GM06990 (cell line): Measurements from ENCODE around the gene H2BK1.

Source experiments
- DNase-seq: peaks from one replicate; pipeline ENCODE4 v3.0.0-alpha.2; 2011; ENCODE audit not compliant: insufficient read length; ENCODE audit errors: extremely low read depth
- H3K27me3 ChIP-seq: replicated peaks from 2 replicates; pipeline ENCODE4 v1.6.0; 2011; ENCODE audit warnings: low read length; ENCODE audit not compliant: control insufficient read depth, insufficient read depth
- H3K36me3 ChIP-seq: 2 replicates; pipeline ENCODE4 v1.5.1; 2011; ENCODE audit warnings: low read length; ENCODE audit not compliant: control insufficient read depth, insufficient read depth
- H3K4me3 ChIP-seq: replicated peaks from 2 replicates; pipeline ENCODE4 v1.5.1; 2011; ENCODE audit warnings: low read depth, mild to moderate bottlenecking, control low read depth, low read length
- CTCF ChIP-seq: IDR thresholded peaks from 2 replicates; pipeline ENCODE4 v1.5.1; 2011; ENCODE audit warnings: low read length, control low read depth, mild to moderate bottlenecking, inconsistent platforms; ENCODE audit not compliant: insufficient read depth, poor library complexity, severe bottlenecking

Gene H2BK1

GRCh38 chr7:151211155-151211772 is 976 bp upstream of the H2BK1 start:
- H3K36me3 ChIP-seq, result peaks cover 21% of the 10 kb centered on the region
- H3K4me3 ChIP-seq, result no peak overlapping the region
- no peak for DNase-seq
- TF ChIP-seq CTCF, result no peak
- H3K27me3 ChIP-seq, result no peaks in the 10 kb centered on the region

GRCh38 chr7:151209588-151209987 is 700 bp downstream of the H2BK1 start:
- Histone ChIP-seq H3K36me3 (peaks cover 9% of the 10 kb centered on the region), H3K27me3 (no peaks in the 10 kb centered on the region), H3K4me3 (no peak overlapping the region)
- TF ChIP-seq CTCF, result no peak
- no peak for DNase-seq

GRCh38 chr7:151208253-151208862 is 1.9 kb downstream of the H2BK1 start:
- Histone ChIP-seq H3K4me3 (no peak overlapping the region), H3K27me3 (no peaks in the 10 kb centered on the region), H3K36me3 (peaks cover 2% of the 10 kb centered on the region)
- no peak for TF ChIP-seq CTCF
- no peak for DNase-seq

GRCh38 chr7:151207804-151208203 is 2.5 kb downstream of the H2BK1 start:
- no peak for DNase-seq
- H3K27me3 ChIP-seq, result no peaks in the 10 kb centered on the region
- H3K4me3 ChIP-seq, result no peak overlapping the region
- no peak for TF ChIP-seq CTCF
- H3K36me3 ChIP-seq, result no peaks in the 10 kb centered on the region

- TF ChIP-seq CTCF, result no peak
- H3K36me3 ChIP-seq, result no peaks in the 10 kb centered on the region
- DNase-seq, result no peak
- no peak overlapping the region for H3K4me3 ChIP-seq
- no peaks in the 10 kb centered on the region for H3K27me3 ChIP-seq
Measured at GRCh38 chr7:151207315-151207714, 3.0 kb downstream of the H2BK1 start.
